ENCODE measurements around the gene TBC1D22A. TPM values are rescaled to one million over a fixed set of nuclear protein-coding genes. Genes with fewer than 3 reads are reported as not detected.

The TBC1D22A gene
- total and polyA plus RNA-seq, 9 of the 15 experiments (the other 6 are each of a cell fraction or from before 2014, with no cell fraction given), result 0.20 to 11.5 (median 5.2) TPM

DNA sequence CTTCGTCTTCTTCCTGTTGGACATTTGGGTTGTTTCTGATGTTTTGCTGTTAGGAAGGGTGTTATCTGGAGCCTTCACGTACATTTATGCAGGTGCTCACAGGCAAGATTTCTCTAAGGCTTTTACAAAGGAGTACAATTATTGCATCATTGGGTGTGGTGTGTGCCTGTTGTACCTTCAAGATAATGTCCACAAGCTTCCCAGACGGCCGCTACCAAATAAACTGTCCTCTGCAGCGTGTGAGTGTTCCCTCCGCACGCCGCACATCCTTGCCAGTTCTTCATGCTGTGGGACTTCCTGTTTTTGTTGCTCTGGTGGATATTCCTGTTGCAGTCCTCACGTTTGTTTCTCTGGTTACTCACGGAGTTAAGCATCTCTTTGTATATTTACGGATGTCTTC is 133.3 kb downstream of the TBC1D22A start (continued):
- TF ChIP-seq SMARCB1 (IDR thresholded peaks at IDR 0.05; ENCODE audit: insufficient read length, low read depth) (no peak), MTA2 (IDR thresholded peaks at IDR 0.05; ENCODE audit: low read depth) (peak; percentile 6; the same call in 1 of the 2 replicates), NR0B1 (IDR thresholded peaks at IDR 0.05; ENCODE audit: partially characterized antibody) (no peak), CEBPB (tag; IDR thresholded peaks at IDR 0.05) (peak; percentile 97), STAT5A (IDR thresholded peaks at IDR 0.05; ENCODE audit: borderline replicate concordance, low read length) (peak; percentile 27; the same call in 1 of the 2 replicates), E2F8 (IDR thresholded peaks at IDR 0.05; ENCODE audit: low read depth, partially characterized antibody) (no peak), ZNF146 (CRISPR knock-in tag; IDR thresholded peaks at IDR 0.05; ENCODE audit: unreplicated experiment) (no peak), HMBOX1 (IDR thresholded peaks at IDR 0.05) (no peak), ZNF324 (CRISPR knock-in tag; IDR thresholded peaks at IDR 0.05) (no peak), GABPB2 (CRISPR knock-in tag; conservative IDR thresholded peaks at IDR 0.05) (no peak), TCF7L2 (IDR thresholded peaks at IDR 0.05; ENCODE audit: low read depth, low read length) (no peak), JUND (IDR thresholded peaks at IDR 0.05; ENCODE audit: borderline replicate concordance, low read depth, low read length) (peak; percentile 78), JUND (tag; IDR thresholded peaks at IDR 0.05; ENCODE audit: borderline replicate concordance, low read depth, low read length) (peak; percentile 55; the same call in 1 of the 3 replicates), ARID1B (IDR thresholded peaks at IDR 0.05) (peak; percentile 86), MXI1 (IDR thresholded peaks at IDR 0.05; ENCODE audit: low read depth, low read length) (no peak), NRF1 (conservative IDR thresholded peaks at IDR 0.05 in 1 of 2, IDR thresholded peaks at IDR 0.05 in 1 of 2) (0 out of 4 replicates have a peak, but pooled peaks of 1 of the 2 experiments have one; percentile 24), PHB (CRISPR knock-in tag; IDR thresholded peaks at IDR 0.05) (no peak)
- TF ChIP-seq, protein P1, sequence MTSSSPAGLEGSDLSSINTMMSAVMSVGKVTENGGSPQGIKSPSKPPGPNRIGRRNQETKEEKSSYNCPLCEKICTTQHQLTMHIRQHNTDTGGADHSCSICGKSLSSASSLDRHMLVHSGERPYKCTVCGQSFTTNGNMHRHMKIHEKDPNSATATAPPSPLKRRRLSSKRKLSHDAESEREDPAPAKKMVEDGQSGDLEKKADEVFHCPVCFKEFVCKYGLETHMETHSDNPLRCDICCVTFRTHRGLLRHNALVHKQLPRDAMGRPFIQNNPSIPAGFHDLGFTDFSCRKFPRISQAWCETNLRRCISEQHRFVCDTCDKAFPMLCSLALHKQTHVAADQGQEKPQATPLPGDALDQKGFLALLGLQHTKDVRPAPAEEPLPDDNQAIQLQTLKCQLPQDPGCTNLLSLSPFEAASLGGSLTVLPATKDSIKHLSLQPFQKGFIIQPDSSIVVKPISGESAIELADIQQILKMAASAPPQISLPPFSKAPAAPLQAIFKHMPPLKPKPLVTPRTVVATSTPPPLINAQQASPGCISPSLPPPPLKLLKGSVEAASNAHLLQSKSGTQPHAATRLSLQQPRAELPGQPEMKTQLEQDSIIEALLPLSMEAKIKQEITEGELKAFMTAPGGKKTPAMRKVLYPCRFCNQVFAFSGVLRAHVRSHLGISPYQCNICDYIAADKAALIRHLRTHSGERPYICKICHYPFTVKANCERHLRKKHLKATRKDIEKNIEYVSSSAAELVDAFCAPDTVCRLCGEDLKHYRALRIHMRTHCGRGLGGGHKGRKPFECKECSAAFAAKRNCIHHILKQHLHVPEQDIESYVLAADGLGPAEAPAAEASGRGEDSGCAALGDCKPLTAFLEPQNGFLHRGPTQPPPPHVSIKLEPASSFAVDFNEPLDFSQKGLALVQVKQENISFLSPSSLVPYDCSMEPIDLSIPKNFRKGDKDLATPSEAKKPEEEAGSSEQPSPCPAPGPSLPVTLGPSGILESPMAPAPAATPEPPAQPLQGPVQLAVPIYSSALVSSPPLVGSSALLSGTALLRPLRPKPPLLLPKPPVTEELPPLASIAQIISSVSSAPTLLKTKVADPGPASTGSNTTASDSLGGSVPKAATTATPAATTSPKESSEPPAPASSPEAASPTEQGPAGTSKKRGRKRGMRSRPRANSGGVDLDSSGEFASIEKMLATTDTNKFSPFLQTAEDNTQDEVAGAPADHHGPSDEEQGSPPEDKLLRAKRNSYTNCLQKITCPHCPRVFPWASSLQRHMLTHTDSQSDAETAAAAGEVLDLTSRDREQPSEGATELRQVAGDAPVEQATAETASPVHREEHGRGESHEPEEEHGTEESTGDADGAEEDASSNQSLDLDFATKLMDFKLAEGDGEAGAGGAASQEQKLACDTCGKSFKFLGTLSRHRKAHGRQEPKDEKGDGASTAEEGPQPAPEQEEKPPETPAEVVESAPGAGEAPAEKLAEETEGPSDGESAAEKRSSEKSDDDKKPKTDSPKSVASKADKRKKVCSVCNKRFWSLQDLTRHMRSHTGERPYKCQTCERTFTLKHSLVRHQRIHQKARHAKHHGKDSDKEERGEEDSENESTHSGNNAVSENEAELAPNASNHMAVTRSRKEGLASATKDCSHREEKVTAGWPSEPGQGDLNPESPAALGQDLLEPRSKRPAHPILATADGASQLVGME (CRISPR knock-in tag; IDR thresholded peaks at IDR 0.05), result no peak

Measured in K562 (cell line).